ENCODE results near the gene ZNF3.

- TF ChIP-seq CTCF (IDR thresholded peaks at IDR 0.05) (no peak), POLR2AphosphoS5 (IDR thresholded peaks at IDR 0.05) (no peak), POLR2A (IDR thresholded peaks at IDR 0.05) (no peak)
Measured at GRCh38 chr7:100023526-100023925, 58.0 kb downstream of the ZNF3 start.
